ENCODE data around the gene C22orf39.

The C22orf39 gene

GRCh38 chr22:19430890-19431541 lies 16.5 kb downstream of the C22orf39 start:
- DNase-seq (ENCODE audit: low read depth in 2 of 2) = no peak

- DNase-seq (ENCODE audit: low read depth in 2 of 2) = no peak
Observed at GRCh38 chr22:19429950-19430889, 17.3 kb downstream of the C22orf39 start.

DNA sequence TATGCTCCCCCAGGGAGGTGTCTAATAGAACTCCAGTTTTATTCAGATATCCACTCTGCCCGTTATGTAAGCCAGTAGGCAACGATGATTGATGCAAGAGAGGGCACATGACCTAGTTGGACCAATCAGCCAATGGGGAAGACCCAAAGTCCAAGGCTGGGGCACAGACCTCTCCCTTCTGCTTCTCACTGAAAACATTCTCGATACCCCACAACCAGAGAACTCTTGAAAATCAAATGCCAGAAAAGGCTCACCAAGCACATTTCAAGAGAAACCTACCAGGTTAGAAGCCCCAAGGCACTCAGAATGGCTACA lies 23.4 kb downstream of the C22orf39 start:
- no peak for DNase-seq (ENCODE audit: low read depth in 2 of 2)

DNA sequence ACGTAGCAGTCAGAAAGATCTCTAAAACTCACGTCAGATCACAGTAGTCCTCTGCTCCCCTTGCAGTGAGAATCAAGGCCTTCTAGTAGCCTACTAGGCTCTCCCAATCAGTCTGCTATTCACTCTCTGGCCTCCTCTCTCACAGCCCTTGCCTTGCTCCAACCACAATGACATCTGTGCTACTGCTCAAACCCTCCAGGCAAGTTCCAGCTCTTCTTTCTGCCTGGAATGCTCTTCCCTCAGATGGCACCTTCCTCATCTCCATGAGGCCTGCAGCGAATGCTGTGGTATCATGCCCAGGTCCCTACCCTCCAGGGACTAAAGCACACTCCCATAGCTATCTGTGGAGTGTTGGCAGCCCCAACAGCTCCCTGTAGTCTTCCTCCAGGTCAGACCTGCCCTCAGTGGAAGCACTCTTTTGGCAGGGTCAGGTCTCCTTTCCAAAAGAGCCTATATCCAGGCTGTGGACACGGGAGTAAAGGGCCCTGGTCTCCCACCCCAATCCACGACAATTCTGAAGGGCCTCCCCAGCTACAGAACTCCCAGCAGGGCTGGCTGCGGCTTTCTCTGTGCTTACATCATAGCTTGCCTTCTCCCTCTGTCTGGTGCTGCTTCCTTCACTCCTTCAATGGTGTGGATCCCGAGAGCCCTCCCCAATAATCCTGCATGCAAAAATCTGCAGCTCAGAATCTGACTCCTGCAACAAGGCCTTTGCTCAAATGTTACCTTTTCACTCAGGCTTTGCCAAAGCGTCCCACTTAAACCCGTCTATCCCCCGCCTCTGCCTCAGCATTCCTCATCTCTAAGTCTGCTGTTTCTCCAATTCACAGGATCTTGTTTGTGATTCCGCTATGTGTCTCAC lies 24.8 kb downstream of the C22orf39 start:
- DNase-seq (ENCODE audit: low read depth in 2 of 2) = no peak

- DNase-seq (ENCODE audit: low read depth in 2 of 2) = no peak
Observed at GRCh38 chr22:19420321-19420720, 27.2 kb downstream of the C22orf39 start.

GRCh38 chr22:19419464-19420178 lies 27.9 kb downstream of the C22orf39 start:
- no peak for DNase-seq (ENCODE audit: low read depth in 2 of 2)

DNA sequence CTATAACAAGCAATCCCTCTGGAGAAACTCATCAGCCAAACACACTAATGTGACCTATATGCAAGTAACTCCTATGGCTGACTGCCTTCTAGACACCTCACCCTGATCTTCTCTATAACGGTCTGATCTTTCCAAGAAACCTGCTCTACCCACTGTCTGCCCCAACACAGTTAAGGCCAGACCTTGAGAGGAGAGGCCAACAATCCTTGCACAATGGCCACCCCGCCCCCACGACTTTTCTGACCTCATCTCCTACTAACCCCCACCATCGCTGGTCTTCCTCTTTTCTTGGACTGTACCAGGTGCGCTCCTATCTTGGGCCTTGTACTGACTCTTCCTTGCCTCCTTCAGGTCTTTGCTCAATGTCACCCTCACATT lies 28.4 kb downstream of the C22orf39 start:
- no peak for DNase-seq (ENCODE audit: low read depth in 2 of 2)

- no peak for DNase-seq (ENCODE audit: low read depth in 2 of 2)
Observed at GRCh38 chr22:19412923-19413322, 34.6 kb downstream of the C22orf39 start.

- DNase-seq (ENCODE audit: low read depth in 2 of 2) = no peak
Observed at GRCh38 chr22:19412478-19412877, 35.0 kb downstream of the C22orf39 start.

- no peak for DNase-seq (ENCODE audit: low read depth in 2 of 2)
Observed at GRCh38 chr22:19411690-19412045, 35.8 kb downstream of the C22orf39 start.

DNA sequence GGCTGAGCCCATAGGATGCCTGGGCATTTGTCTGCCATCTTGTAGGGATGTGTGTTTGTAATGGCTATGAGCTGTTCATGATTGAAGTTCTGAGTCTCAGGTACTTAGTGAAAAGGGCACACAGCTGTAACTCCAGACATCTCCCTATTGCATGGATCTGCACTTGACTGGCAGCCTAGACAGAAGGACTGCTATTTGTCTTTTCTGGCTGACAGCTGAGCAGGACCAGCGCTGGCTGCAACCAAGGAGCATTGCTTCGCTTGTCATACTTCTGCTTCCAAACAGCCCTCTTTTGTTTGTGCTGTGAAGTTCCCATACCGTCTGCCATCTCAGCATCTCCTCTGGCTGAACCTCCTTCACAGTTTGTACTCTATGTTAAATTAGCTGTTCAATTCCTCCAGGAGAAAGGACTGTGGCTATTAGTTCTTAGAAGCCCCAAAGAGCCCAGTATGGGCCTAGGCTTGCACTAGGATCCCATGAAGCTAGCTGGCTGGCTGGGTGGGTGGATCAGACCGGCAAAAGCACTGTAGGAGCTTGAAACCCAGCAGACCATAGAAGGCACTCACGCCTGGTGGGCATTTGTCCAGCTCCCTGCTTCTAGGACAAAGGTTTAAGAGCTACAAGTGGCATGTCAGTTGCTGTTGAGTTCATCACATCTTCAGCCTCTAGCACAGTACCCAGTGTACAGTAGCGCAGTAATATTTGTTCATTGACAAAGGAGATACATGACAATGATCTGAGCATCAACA lies 36.4 kb downstream of the C22orf39 start:
- no peak for DNase-seq (ENCODE audit: low read depth in 2 of 2)

DNA sequence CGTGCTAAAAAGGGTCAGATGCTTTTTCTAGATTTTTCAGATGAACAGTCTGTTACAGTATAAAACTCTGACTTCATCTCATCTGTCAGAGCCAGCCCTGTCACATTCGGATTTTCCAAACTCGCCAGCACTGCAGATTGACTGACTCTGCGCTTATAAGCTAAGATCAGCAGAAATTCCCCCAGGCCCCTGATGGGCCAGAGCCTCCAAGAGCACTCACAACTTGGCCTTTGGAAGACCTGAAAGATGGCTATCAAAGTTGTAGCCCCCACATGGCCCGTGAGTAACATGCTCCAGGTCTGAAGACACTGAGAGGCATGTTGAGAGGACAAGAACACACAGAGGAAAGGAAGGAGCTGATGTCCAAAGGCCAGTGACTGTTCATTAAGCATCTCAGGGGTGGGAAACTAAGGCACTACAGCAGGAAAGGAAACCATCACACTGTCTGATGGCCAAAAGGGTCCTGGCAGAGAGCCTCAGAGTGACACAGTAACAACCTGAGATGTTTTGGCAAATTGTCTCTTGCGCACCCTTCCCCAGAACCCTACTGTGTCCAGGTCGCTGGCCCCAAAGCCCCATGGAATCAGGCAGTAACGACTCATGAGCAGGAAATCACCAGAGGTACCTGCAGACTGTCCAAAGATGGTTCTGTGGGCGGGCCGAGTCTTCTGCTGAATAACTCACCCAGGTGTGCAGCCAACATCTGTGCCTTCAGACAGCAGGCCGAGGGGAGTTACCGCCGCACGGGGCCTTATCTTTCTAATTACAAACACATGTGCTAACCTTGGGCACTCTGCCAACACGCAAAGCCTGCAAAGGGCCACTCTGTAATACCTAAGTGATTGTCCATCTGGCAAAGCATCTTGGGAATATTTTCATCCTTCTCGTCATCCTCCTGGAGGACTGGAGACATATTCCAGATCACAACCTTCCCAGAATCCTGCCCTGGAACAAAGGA lies 39.6 kb downstream of the C22orf39 start:
- no peak for DNase-seq (ENCODE audit: low read depth in 2 of 2)

DNA sequence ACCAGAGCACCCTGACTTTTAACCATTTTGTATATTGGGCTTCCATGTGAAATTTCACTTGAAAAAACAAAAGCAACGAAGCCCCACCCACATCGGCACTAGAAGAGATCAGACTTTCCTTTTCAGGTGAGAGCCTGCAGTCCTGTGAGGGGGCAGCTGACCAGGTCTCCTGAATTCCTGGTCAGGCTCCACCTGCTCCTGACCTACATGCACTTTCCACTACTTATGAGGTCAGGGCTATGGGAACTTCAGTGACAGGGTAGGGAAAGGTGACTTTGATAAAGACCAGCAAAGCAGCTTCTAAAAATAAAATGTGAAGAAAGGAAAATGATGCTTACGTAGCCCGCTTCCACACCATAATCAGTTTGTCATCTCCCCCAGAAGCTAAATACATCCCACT lies 40.7 kb downstream of the C22orf39 start:
- DNase-seq (ENCODE audit: low read depth in 2 of 2) = no peak

GRCh38 chr22:19406281-19406811 lies 41.2 kb downstream of the C22orf39 start:
- DNase-seq (ENCODE audit: low read depth in 2 of 2) = no peak

DNA sequence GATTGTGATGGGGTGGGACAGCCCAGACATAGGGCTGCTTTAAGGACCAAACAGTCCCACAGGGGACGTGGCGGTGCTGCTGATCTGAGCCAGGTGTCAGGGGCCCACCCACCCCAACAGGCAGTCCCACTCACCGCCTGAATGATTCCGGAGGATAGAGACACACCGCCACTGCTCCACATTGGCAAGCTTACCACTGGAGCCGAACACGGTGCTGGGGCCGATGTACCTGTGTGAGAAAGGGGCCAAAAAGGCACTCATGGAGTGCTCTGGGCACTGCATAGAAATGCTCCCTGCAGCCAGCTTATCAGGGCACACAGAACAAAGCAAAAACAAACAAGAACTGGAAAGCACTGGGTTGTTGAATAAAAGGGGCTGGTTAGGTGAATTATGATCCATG lies 41.9 kb downstream of the C22orf39 start:
- no peak for DNase-seq (ENCODE audit: low read depth in 2 of 2)

DNA sequence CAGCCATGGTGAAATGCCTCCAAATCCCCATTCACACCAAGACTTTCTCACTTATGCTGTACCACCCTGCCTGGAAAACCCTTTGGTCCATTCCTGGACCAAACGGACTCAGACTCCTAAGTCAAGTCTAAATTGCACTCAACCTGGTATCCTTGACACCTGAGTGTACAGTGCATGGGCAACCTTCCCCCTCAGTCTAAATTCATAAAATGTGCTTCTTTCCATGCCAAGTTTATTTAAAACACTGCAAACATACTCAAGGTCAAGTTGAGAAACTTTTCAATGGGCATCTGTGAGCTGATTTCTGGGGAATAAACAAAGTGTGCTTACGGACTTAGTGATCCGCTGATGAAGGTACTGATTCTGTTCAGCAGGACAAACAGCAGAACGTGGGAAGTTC lies 42.4 kb downstream of the C22orf39 start:
- DNase-seq (ENCODE audit: low read depth in 2 of 2) = no peak

- no peak for DNase-seq (ENCODE audit: low read depth in 2 of 2)
Observed at GRCh38 chr22:19404676-19405075, 42.8 kb downstream of the C22orf39 start.

GRCh38 chr22:19402642-19403191 lies 44.8 kb downstream of the C22orf39 start:
- no peak for DNase-seq (ENCODE audit: low read depth in 2 of 2)

- no peak for DNase-seq (ENCODE audit: low read depth in 2 of 2)
Observed at GRCh38 chr22:19401483-19401882, 46.0 kb downstream of the C22orf39 start.
